Measurements from ENCODE around the gene NRG3. TPM values are rescaled to one million over a fixed set of nuclear protein-coding genes. Genes with fewer than 3 reads are reported as not detected.
A peak's percentile ranks its signal among the peaks of the same experiment; 100 is the strongest.

The NRG3 gene
- total RNA-seq, 1 donor from 2014 or later: 32.2 TPM

- H3K9me3 Mint-ChIP-seq (ENCODE audit: low read depth): no peaks in the 10 kb centered on the region
- H3K4me1 Mint-ChIP-seq (ENCODE audit: low read depth): no peaks in the 10 kb centered on the region
- no peak for TF ChIP-seq CTCF (IDR thresholded peaks at IDR 0.05; ENCODE audit: unreplicated experiment)
- H3K27me3 Mint-ChIP-seq: no peaks in the 10 kb centered on the region
- no peak for DNase-seq (ENCODE audit: low spot score, unreplicated experiment)
- H3K36me3 Mint-ChIP-seq (ENCODE audit: insufficient read depth): no peaks in the 10 kb centered on the region
- H3K27ac Mint-ChIP-seq: no peak overlapping the region
- no peak overlapping the region for H3K4me3 Mint-ChIP-seq (ENCODE audit: low read depth)
Observed at GRCh38 chr10:82358486-82359099, 483.6 kb downstream of the NRG3 start.

- Mint-ChIP-seq H3K4me1 (ENCODE audit: low read depth) (no peaks in the 10 kb centered on the region), H3K27me3 (no peaks in the 10 kb centered on the region), H3K36me3 (ENCODE audit: insufficient read depth) (no peaks in the 10 kb centered on the region), H3K27ac (no peak overlapping the region), H3K4me3 (ENCODE audit: low read depth) (no peak overlapping the region), H3K9me3 (ENCODE audit: low read depth) (no peaks in the 10 kb centered on the region)
- DNase-seq (ENCODE audit: low spot score, unreplicated experiment): no peak
- no peak for TF ChIP-seq CTCF (IDR thresholded peaks at IDR 0.05; ENCODE audit: unreplicated experiment)
Observed at GRCh38 chr10:82361256-82361655, 486.3 kb downstream of the NRG3 start.

GRCh38 chr10:82377608-82378007 lies 502.6 kb downstream of the NRG3 start:
- Mint-ChIP-seq H3K36me3 (ENCODE audit: insufficient read depth) (peaks cover 4% of the 10 kb centered on the region), H3K9me3 (ENCODE audit: low read depth) (no peaks in the 10 kb centered on the region), H3K4me1 (ENCODE audit: low read depth) (no peaks in the 10 kb centered on the region), H3K27me3 (no peaks in the 10 kb centered on the region), H3K27ac (no peak overlapping the region), H3K4me3 (ENCODE audit: low read depth) (no peak overlapping the region)
- TF ChIP-seq CTCF (IDR thresholded peaks at IDR 0.05; ENCODE audit: unreplicated experiment): peak; percentile 42
- DNase-seq (ENCODE audit: low spot score, unreplicated experiment): no peak

- Mint-ChIP-seq H3K36me3 (ENCODE audit: insufficient read depth) (peaks cover 4% of the 10 kb centered on the region), H3K27ac (no peak overlapping the region), H3K9me3 (ENCODE audit: low read depth) (no peaks in the 10 kb centered on the region), H3K4me3 (ENCODE audit: low read depth) (no peak overlapping the region), H3K27me3 (no peaks in the 10 kb centered on the region), H3K4me1 (ENCODE audit: low read depth) (no peaks in the 10 kb centered on the region)
- DNase-seq (ENCODE audit: low spot score, unreplicated experiment): no peak
- no peak for TF ChIP-seq CTCF (IDR thresholded peaks at IDR 0.05; ENCODE audit: unreplicated experiment)
Observed at GRCh38 chr10:82378146-82378545, 503.2 kb downstream of the NRG3 start.

- H3K27me3 Mint-ChIP-seq: no peaks in the 10 kb centered on the region
- DNase-seq (ENCODE audit: low spot score, unreplicated experiment): no peak
- no peak overlapping the region for H3K27ac Mint-ChIP-seq
- no peak for TF ChIP-seq CTCF (IDR thresholded peaks at IDR 0.05; ENCODE audit: unreplicated experiment)
- H3K36me3 Mint-ChIP-seq (ENCODE audit: insufficient read depth): no peaks in the 10 kb centered on the region
- H3K4me3 Mint-ChIP-seq (ENCODE audit: low read depth): no peak overlapping the region
- no peaks in the 10 kb centered on the region for H3K4me1 Mint-ChIP-seq (ENCODE audit: low read depth)
- peaks cover 4% of the 10 kb centered on the region for H3K9me3 Mint-ChIP-seq (ENCODE audit: low read depth)
Observed at GRCh38 chr10:82383350-82383749, 508.4 kb downstream of the NRG3 start.
